IMR-90 (cell line): ENCODE measurements around the gene PTGR3. TPM values are rescaled to one million over a fixed set of nuclear protein-coding genes. Genes with fewer than 3 reads are reported as not detected.

Source experiments
- ATAC-seq: fragments of 200-7000 bp; cut with Tn5 transposase; 2 replicates; pipeline ENCODE4 v1.9.1; 2020; ENCODE audit warnings: low read depth, mild to moderate bottlenecking, moderate library complexity
- BruUV-seq: library from RNA; stranded (reverse); fragments of 400-500 nt; replicated peaks from 2 replicates; lab custom pipeline; 2021; lab: Mats Ljungman, UMichigan
- CTCF ChIA-PET: fragments of 300-600 bp; formaldehyde crosslinking; extraction: SDS; loops from one replicate; lab custom pipeline; 2021; ENCODE audit warnings: antibody characterized with exemption; lab: Yijun Ruan, JAX
- POLR2A ChIA-PET: fragments of 300-600 bp; sonication (Branson Sonifier 250); formaldehyde crosslinking; loops from one replicate; lab custom pipeline; 2022; ENCODE audit warnings: antibody characterized with exemption; ENCODE audit not compliant: unreplicated experiment; lab: Charles Lee
- DNase-seq: peaks from one replicate; pipeline ENCODE4 v3.0.0; 2013
- H2AFZ ChIP-seq: replicated peaks from 2 replicates; pipeline ENCODE3; 2013; ENCODE audit warnings: low read length, mild to moderate bottlenecking; ENCODE audit not compliant: poor library complexity
- H2AK5ac ChIP-seq: 2 replicates; pipeline ENCODE4 v1.6.1; 2013; ENCODE audit warnings: low read depth, low read length, inconsistent platforms
- H2AK9ac ChIP-seq: replicated peaks from 2 replicates; pipeline ENCODE3; 2013; ENCODE audit warnings: mild to moderate bottlenecking, low read depth, low read length, moderate library complexity; ENCODE audit not compliant: poor library complexity
- H2BK120ac ChIP-seq: 2 replicates; pipeline ENCODE4 v1.6.1; 2013; ENCODE audit warnings: low read depth, low read length, inconsistent platforms
- H2BK15ac ChIP-seq: 3 replicates; pipeline ENCODE4 v1.6.1; 2013; ENCODE audit warnings: low read depth, low read length, inconsistent platforms
- H2BK20ac ChIP-seq: 2 replicates; pipeline ENCODE4 v1.6.1; 2013; ENCODE audit warnings: low read depth, mild to moderate bottlenecking, inconsistent platforms, low read length, moderate library complexity
- H2BK5ac ChIP-seq: 2 replicates; pipeline ENCODE4 v1.6.1; 2013; ENCODE audit warnings: mild to moderate bottlenecking, low read depth, low read length, inconsistent platforms; ENCODE audit not compliant: poor library complexity, severe bottlenecking
- H3K14ac ChIP-seq: replicated peaks from 2 replicates; pipeline ENCODE4 v1.6.1; 2013; ENCODE audit warnings: low read depth, low read length, inconsistent platforms
- H3K18ac ChIP-seq: 2 replicates; pipeline ENCODE4 v1.6.1; 2013; ENCODE audit warnings: low read depth, low read length, control low read depth
- H3K23ac ChIP-seq: 2 replicates; pipeline ENCODE4 v1.6.1; 2013; ENCODE audit warnings: low read depth, low read length, inconsistent platforms
- H3K27ac ChIP-seq: 2 replicates; pipeline ENCODE4 v1.5.1; 2013; ENCODE audit warnings: mild to moderate bottlenecking, control low read depth, low read length; ENCODE audit not compliant: insufficient read depth
- H3K27me3 ChIP-seq: 2 replicates; pipeline ENCODE4 v1.6.1; 2013; ENCODE audit warnings: low read length; ENCODE audit not compliant: control insufficient read depth, insufficient read depth
- H3K36me3 ChIP-seq: 2 replicates; pipeline ENCODE4 v1.6.1; 2013; ENCODE audit warnings: low read length, mixed read lengths; ENCODE audit not compliant: control insufficient read depth, insufficient read depth
- H3K4ac ChIP-seq: 2 replicates; pipeline ENCODE4 v1.6.1; 2013; ENCODE audit warnings: low read depth, low read length, inconsistent platforms
- H3K4me1 ChIP-seq: 2 replicates; pipeline ENCODE4 v1.6.1; 2013; ENCODE audit warnings: low read length, mixed read lengths; ENCODE audit not compliant: control insufficient read depth, insufficient read depth
- H3K4me2 ChIP-seq: 2 replicates; pipeline ENCODE4 v1.6.1; 2013; ENCODE audit warnings: low read depth, mild to moderate bottlenecking, control low read depth, low read length, moderate library complexity
- H3K4me3 ChIP-seq: 2 replicates; pipeline ENCODE4 v1.5.1; 2013; ENCODE audit warnings: low read depth, mild to moderate bottlenecking, control low read depth, low read length, moderate library complexity; ENCODE audit not compliant: insufficient read depth
- H3K56ac ChIP-seq: 2 replicates; pipeline ENCODE4 v1.6.1; 2013; ENCODE audit warnings: low read length, inconsistent platforms; ENCODE audit not compliant: insufficient read depth; ENCODE audit errors: extremely low read depth
- H3K79me1 ChIP-seq, 2 experiments: 2 replicates each; pipeline ENCODE4 v1.6.1; 2013; ENCODE audit warnings: low read length in 2 of 2, inconsistent platforms in 1 of 2, low read depth in 1 of 2
- H3K9ac ChIP-seq: 2 replicates; pipeline ENCODE4 v1.6.1; 2013; ENCODE audit warnings: low read depth, low read length, control low read depth
- H3K9me1 ChIP-seq: 2 replicates; pipeline ENCODE4 v1.6.1; 2013; ENCODE audit warnings: low read length, inconsistent platforms; ENCODE audit not compliant: insufficient read depth
- H3K9me3 ChIP-seq: 2 replicates; pipeline ENCODE4 v1.6.1; 2013; ENCODE audit warnings: low read length; ENCODE audit not compliant: control insufficient read depth, insufficient read depth
- H4K20me1 ChIP-seq: 2 replicates; pipeline ENCODE4 v1.6.1; 2013; ENCODE audit warnings: low read length, inconsistent platforms; ENCODE audit not compliant: insufficient read depth
- H4K5ac ChIP-seq: 2 replicates; pipeline ENCODE4 v1.6.1; 2013; ENCODE audit warnings: mild to moderate bottlenecking, low read depth, low read length, control low read depth
- H4K8ac ChIP-seq, 2 experiments: 2 replicates each; pipeline ENCODE4 v1.6.1; 2013; ENCODE audit warnings: low read depth in 2 of 2, low read length in 2 of 2, control low read depth in 1 of 2, inconsistent platforms in 1 of 2
- H4K91ac ChIP-seq: 2 replicates; pipeline ENCODE4 v1.6.1; 2013; ENCODE audit warnings: low read depth, low read length, inconsistent platforms; ENCODE audit not compliant: insufficient read depth
- MXI1 ChIP-seq: IDR thresholded peaks from 2 replicates; pipeline ENCODE4 v1.6.1; 2012; ENCODE audit warnings: low read depth, mild to moderate bottlenecking, low read length, moderate library complexity, borderline replicate concordance
- RFX5 ChIP-seq: IDR thresholded peaks from 2 replicates; pipeline ENCODE4 v1.8.0; 2012; ENCODE audit warnings: low read depth, mild to moderate bottlenecking, low read length, moderate library complexity
- WGBS, 2 experiments: methylation state at CpG; one replicate each; pipeline versions ENCODE4 v1.1.5 to v1.1.7; 2013; ENCODE audit warnings: missing lambda C conversion rate in 2 of 2; ENCODE audit not compliant: insufficient read length in 1 of 2; ENCODE audit errors: extremely low coverage in 2 of 2; 5-methylcytosine and 5-hydroxymethylcytosine counted together
- dilution Hi-C: fragments of 300-500 bp; cut with HindIII; formaldehyde crosslinking; loops from one replicate; pipeline ENCODE4 v1.14.3; 2018; ENCODE audit warnings: low sequenced_read_pairs; ENCODE audit not compliant: unreplicated experiment
- in situ Hi-C: fragments of 300-500 bp; cut with MboI; formaldehyde crosslinking; loops from 3 replicates; pipeline ENCODE4 v1.14.3; 2019; ENCODE audit warnings: low sequenced_read_pairs, inconsistent platforms, mixed read lengths
- intact Hi-C: fragments of 100-400 bp; cut with micrococcal nuclease; formaldehyde crosslinking; loops from 2 replicates; pipeline ENCODE4 v1.10.0; 2022
- polyA plus RNA-seq, 3 experiments: library from polyadenylated mRNA; depleted of rRNA; stranded (reverse); fragments of >200 nt; gene quantifications; 2 replicates each; pipeline ENCODE4 v1.2.3, GENCODE V29; 2012; ENCODE audit warnings: low replicate concordance in 1 of 3
- total RNA-seq: library from RNA; depleted of rRNA; stranded (reverse); fragments of >200 nt; gene quantifications from 2 replicates; pipeline ENCODE4 v1.2.3, GENCODE V29; 2012

PTGR3 gene
- total and polyA plus RNA-seq, 2 of the 4 experiments (the other 2 are of a cell fraction): 16.1 to 26.4 TPM

- Histone ChIP-seq H4K20me1 (peaks cover 3% of the 10 kb centered on the region; the same call in 1 of the 2 replicates), H3K9me1 (peaks cover 5% of the 10 kb centered on the region), H2BK20ac (no peak overlapping the region), H3K18ac (no peak overlapping the region), H3K4ac (no peak overlapping the region), H2BK5ac (no peak overlapping the region), H2BK15ac (no peak overlapping the region), H3K36me3 (peaks cover 6% of the 10 kb centered on the region; the same call in 1 of the 2 replicates), H3K14ac (no peak overlapping the region), H2AFZ (no peak overlapping the region), H2AK5ac (no peak overlapping the region), H3K79me1 (peaks cover 24 to 65% of the 10 kb centered on the region in 2 experiments), H4K8ac (no peak overlapping the region), H2AK9ac (no peak overlapping the region), H4K91ac (no peak overlapping the region), H3K9me3 (peaks cover 5% of the 10 kb centered on the region), H3K9ac (no peak overlapping the region), H3K4me3 (no peak overlapping the region), H3K27me3 (no peaks in the 10 kb centered on the region), H3K27ac (no peak overlapping the region), H3K56ac (no peak overlapping the region), H2BK120ac (no peak overlapping the region), H3K4me1 (peaks cover 2% of the 10 kb centered on the region; the same call in 1 of the 2 replicates), H3K23ac (no peak overlapping the region), H4K5ac (no peak overlapping the region), H3K4me2 (no peak overlapping the region)
- ATAC-seq (no peak), DNase-seq (no peak)
- in situ Hi-C loops (no loop called here), intact Hi-C loops (no loop called here), dilution Hi-C loops (no loop called here)
- CTCF ChIA-PET: interaction anchor here (0.6 kb wide), 1 partner anchor 67 kb away, joined by 3 read pairs; no protein-coding TSS in a partner anchor
- 81% methylated on average over 6 of the region's 10 CpGs; no CpG with 5 or more reads in 1 of the 2 experiments for WGBS, 2 experiments
- BruUV-seq: no TSS peak
- POLR2A ChIA-PET: no interaction called here
- no peak for TF ChIP-seq RFX5
- TF ChIP-seq MXI1: no peak
Observed at GRCh38 chr18:75240433-75240832, 31.5 kb upstream of the PTGR3 start.
